Measurements from ENCODE around the gene ARHGEF11. TPM values are rescaled to one million over a fixed set of nuclear protein-coding genes. Genes with fewer than 3 reads are reported as not detected.

The ARHGEF11 gene
- total RNA-seq, 1 experiment from 2014 or later, result 55.5 TPM

DNA sequence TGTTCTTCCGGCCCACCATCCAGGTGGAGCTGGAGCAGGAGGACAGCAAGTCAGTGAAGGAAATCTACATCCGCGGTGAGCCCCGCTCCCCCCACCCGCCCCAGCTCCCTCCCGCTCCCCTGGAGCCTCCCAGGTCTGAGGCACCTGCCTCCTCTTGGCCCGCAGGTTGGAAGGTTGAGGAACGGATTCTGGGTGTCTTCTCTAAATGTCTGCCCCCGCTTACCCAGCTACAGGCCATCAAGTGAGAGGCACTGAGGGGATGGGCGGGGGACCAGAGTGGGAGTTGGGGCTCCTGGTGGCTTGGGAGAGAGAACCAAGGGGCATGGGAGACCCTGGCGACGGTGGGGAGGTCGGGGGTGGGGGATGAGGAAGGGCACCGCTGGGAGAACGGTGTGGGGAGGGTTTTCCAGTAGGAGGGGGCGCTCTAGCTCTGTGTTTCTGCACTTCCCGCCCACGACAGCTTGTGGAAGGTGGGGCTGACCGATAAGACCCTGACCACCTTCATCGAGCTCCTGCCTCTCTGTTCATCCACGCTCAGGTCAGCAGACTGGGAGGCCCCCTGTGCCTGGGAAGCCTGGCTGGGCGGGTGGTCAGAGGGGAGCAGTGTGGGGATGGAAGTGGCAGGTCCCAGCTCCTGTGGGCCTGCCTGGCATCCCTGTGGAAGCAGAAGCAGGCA is 120.9 kb downstream of the ARHGEF11 start:
- in situ Hi-C loops (cut with HindIII; ENCODE audit: low pct_unique_long_range_greater_than_20kb, low sequenced_read_pairs) (no loop called here), intact Hi-C loops (cut with micrococcal nuclease; ENCODE audit: unreplicated experiment) (loop anchor here (10.0 kb wide), 1 partner anchor 70 kb away; the partner anchor contains the start of gene INSRR)
- Histone ChIP-seq H3K27ac (ENCODE audit: low read length) (no peak overlapping the region), H3K4me3 (ENCODE audit: low read depth in 2 of 2, low read length in 2 of 2) (no peak overlapping the region), H3K4me1 (ENCODE audit: control insufficient read depth, insufficient read depth, low read length) (peaks cover 6% of the 10 kb centered on the region; the same call in 1 of the 2 replicates), H3K9me3 (ENCODE audit: control insufficient read depth, insufficient read depth, low read depth, low read length) (no peaks in the 10 kb centered on the region), H3K27me3 (ENCODE audit: control insufficient read depth, insufficient read depth, low read length) (no peaks in the 10 kb centered on the region), H3K36me3 (ENCODE audit: control insufficient read depth, insufficient read depth, low read length) (no peaks in the 10 kb centered on the region)
- DNase-seq (ENCODE audit: low read depth, low spot score) (no peak), ATAC-seq (no peak)
- POLR2A ChIA-PET, result no interaction called here
- CTCF ChIA-PET, result interaction anchor here (0.6 to 1.4 kb wide), 2 partner anchors 32 to 85 kb away, joined by 5 to 7 read pairs; no protein-coding TSS in a partner anchor
- BruUV-seq (replicated peaks), result no TSS peak
- TF ChIP-seq CTCF (IDR thresholded peaks at IDR 0.05), result no peak; the same call in 1 of the 2 replicates

GRCh38 chr1:156923670-156924477 is 121.7 kb downstream of the ARHGEF11 start:
- no peak overlapping the region for H3K4me3 ChIP-seq (ENCODE audit: low read depth in 2 of 2, low read length in 2 of 2)
- TF ChIP-seq POLR2AphosphoS5 (IDR thresholded peaks at IDR 0.05; ENCODE audit: low read depth, low read length) (no peak), SIN3A (IDR thresholded peaks at IDR 0.05; ENCODE audit: borderline replicate concordance, insufficient read depth, low read depth, low read length) (no peak), REST (IDR thresholded peaks at IDR 0.05; ENCODE audit: insufficient read depth in 1 of 2, low read depth in 2 of 2, low read length in 1 of 2) (no peak), CTCF (IDR thresholded peaks at IDR 0.05) (no peak), TCF7L2 (IDR thresholded peaks at IDR 0.05; ENCODE audit: low read depth, low read length) (no peak)
- DNase-seq (ENCODE audit: low read depth, low spot score) (no peak), ATAC-seq (no peak)
- H3K27me3 ChIP-seq (ENCODE audit: control insufficient read depth, insufficient read depth, low read length), result no peaks in the 10 kb centered on the region
- CTCF ChIA-PET, result interaction anchor here (0.5 to 1.4 kb wide), 3 partner anchors 32 to 462 kb away, joined by 3 to 7 read pairs (median 5); no protein-coding TSS in a partner anchor
- intact Hi-C loops (cut with micrococcal nuclease; ENCODE audit: unreplicated experiment) (loop anchor here (10.0 kb wide), 1 partner anchor 69 kb away; the partner anchor contains the start of gene INSRR), in situ Hi-C loops (cut with HindIII; ENCODE audit: low pct_unique_long_range_greater_than_20kb, low sequenced_read_pairs) (no loop called here)
- peaks cover 6% of the 10 kb centered on the region; the same call in 1 of the 2 replicates for H3K4me1 ChIP-seq (ENCODE audit: control insufficient read depth, insufficient read depth, low read length)
- no peak overlapping the region for H3K27ac ChIP-seq (ENCODE audit: low read length)
- no peaks in the 10 kb centered on the region for H3K9me3 ChIP-seq (ENCODE audit: control insufficient read depth, insufficient read depth, low read depth, low read length)
- H3K36me3 ChIP-seq (ENCODE audit: control insufficient read depth, insufficient read depth, low read length), result no peaks in the 10 kb centered on the region
- POLR2A ChIA-PET, result no interaction called here
- no TSS peak for BruUV-seq (replicated peaks)
